Effector CD8-positive, alpha-beta T cell (primary cell): ENCODE results near the gene GUF1.
"Not testable (repeated sequence)": the region's sequence is repeated elsewhere in the genome, so short reads cannot be mapped to it uniquely, and the experiment has no call there.

ENCODE experiments used
- DNase-seq: peaks from one replicate; lab custom pipeline; 2025; lab: John Stamatoyannopoulos, UW

GUF1 gene

GRCh38 chr4:44701037-44701436 lies 22.8 kb downstream of the GUF1 start:
- no peak for DNase-seq

GRCh38 chr4:44704673-44705072 lies 26.5 kb downstream of the GUF1 start:
- DNase-seq: no peak

GRCh38 chr4:44713125-44713524 lies 34.9 kb downstream of the GUF1 start:
- DNase-seq: no peak

- DNase-seq: no peak
Measured at GRCh38 chr4:44716597-44716996, 38.4 kb downstream of the GUF1 start.

GRCh38 chr4:44720371-44720770 lies 42.2 kb downstream of the GUF1 start:
- no peak for DNase-seq

GRCh38 chr4:44722001-44722400 lies 43.8 kb downstream of the GUF1 start:
- no peak for DNase-seq

GRCh38 chr4:44725166-44725565 lies 46.9 kb downstream of the GUF1 start:
- DNase-seq: no peak

- DNase-seq: no peak
Measured at GRCh38 chr4:44725726-44726037, 47.5 kb downstream of the GUF1 start.

- DNase-seq: peak; percentile 70
Measured at GRCh38 chr4:44726038-44726871, 48.0 kb downstream of the GUF1 start, which contains the start of gene GNPDA2. TSS of gene GNPDA2 (minus strand) at chr4:44726556. CDS start at chr4:44722207, 4,349 bp downstream.

- DNase-seq: no peak
Measured at GRCh38 chr4:44727471-44727870, 49.3 kb downstream of the GUF1 start.

- DNase-seq: not testable (repeated sequence)
Measured at GRCh38 chr4:44728694-44729093, 50.5 kb downstream of the GUF1 start.

GRCh38 chr4:44736900-44737299 lies 58.7 kb downstream of the GUF1 start:
- no peak for DNase-seq

- no peak for DNase-seq
Measured at GRCh38 chr4:44738615-44739014, 60.4 kb downstream of the GUF1 start.

GRCh38 chr4:44740201-44740600 lies 62.0 kb downstream of the GUF1 start:
- no peak for DNase-seq
